GM12878 (cell line): ENCODE measurements around the gene UBLCP1. TPM values are rescaled to one million over a fixed set of nuclear protein-coding genes. Genes with fewer than 3 reads are reported as not detected.

Experiments used
- BCL3 ChIP-seq: IDR thresholded peaks from 2 replicates; pipeline ENCODE4 v1.6.1; 2011; ENCODE audit warnings: borderline replicate concordance, low read depth, mild to moderate bottlenecking, moderate library complexity, low read length; ENCODE audit not compliant: insufficient read depth, poor library complexity, severe bottlenecking
- BHLHE40 ChIP-seq, 2 experiments: fragments of 450-650 bp in 1 of 2; IDR thresholded peaks; 2 replicates each; pipeline ENCODE4 v1.6.1; 2011 to 2017; ENCODE audit warnings: low read depth in 2 of 2, borderline replicate concordance in 1 of 2, improper control_type of control experiment in 1 of 2, low read length in 1 of 2, mild to moderate bottlenecking in 1 of 2
- CEBPB ChIP-seq, 2 experiments: fragments of 150-350 bp in 1 of 2; IDR thresholded peaks; 2 replicates each; pipeline ENCODE4 v1.6.1; 2012 to 2014; ENCODE audit warnings: low read depth in 2 of 2, low read length in 2 of 2, borderline replicate concordance in 1 of 2, inconsistent platforms in 1 of 2
- DPF2 ChIP-seq: fragments of 450-650 bp; IDR thresholded peaks from 2 replicates; pipeline ENCODE4 v1.6.1; 2017; ENCODE audit warnings: mild to moderate bottlenecking
- EP300 ChIP-seq, 2 experiments: fragments of 150-350 bp in 1 of 2; IDR thresholded peaks; 2 replicates each; pipeline ENCODE4 v1.6.1; 2011 to 2012; ENCODE audit warnings: low read depth in 2 of 2, low read length in 2 of 2, borderline replicate concordance in 1 of 2, improper control_type of control experiment in 1 of 2, inconsistent platforms in 1 of 2; ENCODE audit not compliant: control insufficient read depth in 1 of 2
- HSF1 ChIP-seq: fragments of 150-350 bp; IDR thresholded peaks from 2 replicates; pipeline ENCODE4 v1.6.1; 2014; ENCODE audit warnings: mild to moderate bottlenecking, low read depth, low read length
- MEF2B ChIP-seq: fragments of 450-650 bp; IDR thresholded peaks from 2 replicates; pipeline ENCODE4 v1.6.1; 2018; ENCODE audit warnings: mild to moderate bottlenecking, moderate library complexity; ENCODE audit not compliant: partially characterized antibody, poor library complexity, severe bottlenecking
- MTA3 ChIP-seq: IDR thresholded peaks from 2 replicates; pipeline ENCODE4 v1.6.1; 2012; ENCODE audit warnings: low read length, inconsistent platforms, borderline replicate concordance
- NFYA ChIP-seq: IDR thresholded peaks from 2 replicates; pipeline ENCODE4 v1.6.1; 2011; ENCODE audit warnings: low read depth, mild to moderate bottlenecking, low read length, improper control_type of control experiment, borderline replicate concordance
- NR2F1 ChIP-seq: fragments of 450-650 bp; conservative IDR thresholded peaks from 2 replicates; pipeline ENCODE4 v1.6.1; 2017; ENCODE audit warnings: mild to moderate bottlenecking
- RB1 ChIP-seq: fragments of 450-650 bp; formaldehyde crosslinking; IDR thresholded peaks from 2 replicates; pipeline ENCODE4 v1.6.1; 2017; ENCODE audit warnings: mild to moderate bottlenecking, borderline replicate concordance
- RELB ChIP-seq: fragments of 450-650 bp; IDR thresholded peaks from 2 replicates; pipeline ENCODE4 v1.6.1; 2017; ENCODE audit warnings: low read depth, mild to moderate bottlenecking, moderate library complexity
- RUNX3 ChIP-seq: IDR thresholded peaks from 2 replicates; pipeline ENCODE4 v1.6.1; 2012; ENCODE audit warnings: low read length, inconsistent platforms
- SP1 ChIP-seq: IDR thresholded peaks from one replicate; pipeline ENCODE4 v1.6.1; 2011; ENCODE audit warnings: low read depth, low read length
- SPI1 ChIP-seq: IDR thresholded peaks from 2 replicates; pipeline ENCODE4 v1.6.1; 2011; ENCODE audit warnings: low read depth, mild to moderate bottlenecking, low read length, moderate library complexity, borderline replicate concordance; ENCODE audit not compliant: insufficient read depth
- SRF ChIP-seq, 2 experiments: IDR thresholded peaks; 2 replicates each; pipeline ENCODE4 v1.6.1; 2011; ENCODE audit warnings: low read depth in 2 of 2, low read length in 2 of 2, mild to moderate bottlenecking in 1 of 2, moderate library complexity in 1 of 2
- STAT3 ChIP-seq: IDR thresholded peaks from 2 replicates; pipeline ENCODE4 v1.6.1; 2011; ENCODE audit warnings: low read depth, low read length, improper control_type of control experiment
- SUZ12 ChIP-seq: fragments of 200-600 bp; sonication (generic); IDR thresholded peaks from one replicate; pipeline ENCODE4 v1.6.1; 2018; ENCODE audit warnings: antibody characterized with exemption, mild to moderate bottlenecking; ENCODE audit not compliant: unreplicated experiment
- USF2 ChIP-seq: IDR thresholded peaks from 2 replicates; pipeline ENCODE4 v1.6.1; 2011; ENCODE audit warnings: low read depth, low read length, improper control_type of control experiment, borderline replicate concordance
- YBX1 ChIP-seq: fragments of 450-650 bp; IDR thresholded peaks from 2 replicates; pipeline ENCODE4 v1.6.1; 2016; ENCODE audit warnings: antibody characterized with exemption
- ZZZ3 ChIP-seq: IDR thresholded peaks from 2 replicates; pipeline ENCODE4 v1.6.1; 2011; ENCODE audit warnings: low read depth; ENCODE audit not compliant: control insufficient read depth, insufficient read length
- polyA plus RNA-seq, 11 experiments: library from polyadenylated mRNA; depleted of rRNA in 4 of 11; unstranded in 6 of 11; stranded (reverse) in 5 of 11; fragments of >200 nt; fragmentation: Nextera tagmentation in 4 of 11; fragmentation: Illumina TruSeq in 1 of 11; extraction: Ambion mirVana in 4 of 11; extraction: Trizol in 1 of 11; gene quantifications; 1 replicate in 1 of 11; 2 replicates in 10 of 11; pipeline versions ENCODE4 v1.2.1 to v1.2.3, GENCODE V29; 2011 to 2016; ENCODE audit warnings: inconsistent platforms in 2 of 11, missing spikeins in 2 of 11, low read depth in 1 of 11
- total RNA-seq, 4 experiments: library from RNA; depleted of rRNA in 3 of 4; stranded (reverse); fragments of >200 nt in 3 of 4; fragmentation: Illumina TruSeq in 1 of 4; extraction: Trizol in 1 of 4; gene quantifications; 2 replicates each; pipeline versions ENCODE4 v1.2.1 to v1.2.3, GENCODE V29; 2013 to 2021

UBLCP1 gene
- total and polyA plus RNA-seq, 10 of the 15 experiments (the other 5 are each of a cell fraction or from before 2014, with no cell fraction given): 18.8 to 44.2 (median 32.1) TPM

- TF ChIP-seq CEBPB (IDR thresholded peaks at IDR 0.05; ENCODE audit: borderline replicate concordance in 1 of 2, low read depth in 2 of 2, low read length in 2 of 2) (no peak), SP1 (no peak), SRF (IDR thresholded peaks at IDR 0.05; ENCODE audit: low read depth in 2 of 2, low read length in 2 of 2) (no peak), NR2F1 (no peak), RUNX3 (peak; percentile 13; the same call in 1 of the 2 replicates), MTA3 (no peak), BHLHE40 (IDR thresholded peaks at IDR 0.05; ENCODE audit: borderline replicate concordance in 1 of 2, low read depth in 2 of 2, low read length in 1 of 2) (no peak), USF2 (no peak), SPI1 (peak; percentile 84), STAT3 (no peak), RB1 (no peak), BCL3 (no peak), MEF2B (peak; percentile 94), EP300 (IDR thresholded peaks at IDR 0.05; ENCODE audit: borderline replicate concordance in 1 of 2, control insufficient read depth in 1 of 2, low read depth in 2 of 2, low read length in 2 of 2) (peak in 1 of 2 experiments; percentile 71; a peak in 1 of 4 replicates), ZZZ3 (no peak), HSF1 (no peak), SUZ12 (no peak), RELB (0 out of 2 replicates have a peak, but pooled peaks have one; percentile 33), YBX1 (no peak), NFYA (no peak), DPF2 (peak; percentile 60; the same call in 1 of the 2 replicates)
Observed at GRCh38 chr5:159332800-159333544, 69.9 kb downstream of the UBLCP1 start (continued).
